Spleen (tissue), 7 donors: ENCODE data around the gene ACOT2.
"Not testable (repeated sequence)": the region's sequence is repeated elsewhere in the genome, so short reads cannot be mapped to it uniquely, and the experiment has no call there.

ENCODE experiments used
- POLR2A ChIP-seq, 3 donors: fragments of 450-650 bp; IDR thresholded peaks; one replicate each; pipeline ENCODE4 v1.5.1; 2017; ENCODE audit warnings: antibody characterized with exemption in 3 of 3, mild to moderate bottlenecking in 1 of 3
- TF ChIP-seq, protein P1 (sequence below), 11 experiments: fragments of 200-600 bp in 7 of 11; fragments of 450-650 bp in 4 of 11; sonication (generic) in 4 of 11; IDR thresholded peaks in 8 of 11; conservative IDR thresholded peaks in 3 of 11; 1 replicate in 7 of 11; 2 replicates in 4 of 11; pipeline versions ENCODE4 v1.4.0 to v1.8.0; 2016 to 2021; ENCODE audit warnings: antibody characterized with exemption in 11 of 11, inconsistent platforms in 4 of 11, mild to moderate bottlenecking in 1 of 11
- donor health status: DM: no; HTN: no; CAD: no; lungs with moderate emphysema.
- donor health status: DM: no; HTN: no; CAD: no.
- donor health status: DM: no; HTN: no; CAD: no.

DNA sequence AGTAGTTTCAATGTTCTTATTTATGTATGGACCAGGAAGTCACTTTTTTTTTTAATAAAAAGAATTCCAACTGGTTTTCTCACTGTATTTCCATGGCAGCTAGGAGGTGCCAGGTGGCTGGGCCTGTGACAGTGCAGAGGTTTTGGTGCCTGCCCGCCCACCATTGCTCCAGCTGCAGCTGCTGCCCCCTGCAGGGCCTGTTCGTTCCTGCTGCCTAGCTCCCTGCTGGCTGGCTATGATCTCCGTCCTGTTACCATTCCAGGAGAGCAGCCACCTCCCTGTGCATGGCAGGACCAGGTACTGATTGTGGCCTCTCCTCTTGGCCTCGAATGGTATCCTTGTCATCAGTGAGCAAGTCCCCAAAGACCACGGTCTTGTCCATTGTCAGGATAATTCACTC is 30.0 kb upstream of the ACOT2 start:
- TF ChIP-seq, protein P1, sequence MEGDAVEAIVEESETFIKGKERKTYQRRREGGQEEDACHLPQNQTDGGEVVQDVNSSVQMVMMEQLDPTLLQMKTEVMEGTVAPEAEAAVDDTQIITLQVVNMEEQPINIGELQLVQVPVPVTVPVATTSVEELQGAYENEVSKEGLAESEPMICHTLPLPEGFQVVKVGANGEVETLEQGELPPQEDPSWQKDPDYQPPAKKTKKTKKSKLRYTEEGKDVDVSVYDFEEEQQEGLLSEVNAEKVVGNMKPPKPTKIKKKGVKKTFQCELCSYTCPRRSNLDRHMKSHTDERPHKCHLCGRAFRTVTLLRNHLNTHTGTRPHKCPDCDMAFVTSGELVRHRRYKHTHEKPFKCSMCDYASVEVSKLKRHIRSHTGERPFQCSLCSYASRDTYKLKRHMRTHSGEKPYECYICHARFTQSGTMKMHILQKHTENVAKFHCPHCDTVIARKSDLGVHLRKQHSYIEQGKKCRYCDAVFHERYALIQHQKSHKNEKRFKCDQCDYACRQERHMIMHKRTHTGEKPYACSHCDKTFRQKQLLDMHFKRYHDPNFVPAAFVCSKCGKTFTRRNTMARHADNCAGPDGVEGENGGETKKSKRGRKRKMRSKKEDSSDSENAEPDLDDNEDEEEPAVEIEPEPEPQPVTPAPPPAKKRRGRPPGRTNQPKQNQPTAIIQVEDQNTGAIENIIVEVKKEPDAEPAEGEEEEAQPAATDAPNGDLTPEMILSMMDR (IDR thresholded peaks at IDR 0.05 in 8 of 11, conservative IDR thresholded peaks at IDR 0.05 in 3 of 11): peak in 7 of 11 experiments; percentile 12 to 87 (median 50)
- TF ChIP-seq POLR2A (IDR thresholded peaks at IDR 0.05): not testable (repeated sequence)
